Heart left ventricle (tissue), 16 donors: ENCODE data around the gene MRPS9. TPM values are rescaled to one million over a fixed set of nuclear protein-coding genes. Genes with fewer than 3 reads are reported as not detected.

Experiments
- ATAC-seq, 4 donors: fragments of 200-7000 bp; cut with Tn5 transposase; one replicate each; pipeline ENCODE4 v1.9.1; 2020 to 2022; ENCODE audit warnings: moderate library complexity in 4 of 4, mild to moderate bottlenecking in 3 of 4, moderate number of reproducible peaks in 1 of 4
- DNase-seq, 5 donors: peaks; one replicate each; pipeline ENCODE4 v3.0.0-alpha.2; 2020
- H3K27ac ChIP-seq, 12 donors: fragments of 200-600 bp; sonication (generic) in 4 of 12; one replicate each; pipeline versions ENCODE4 v1.5.0 to v1.8.0; 2016 to 2022; ENCODE audit warnings: mild to moderate bottlenecking in 2 of 12
- H3K27me3 ChIP-seq, 9 donors: fragments of 200-600 bp; sonication (generic) in 2 of 9; one replicate each; pipeline versions ENCODE4 v1.5.1 to v1.8.0; 2016 to 2022; ENCODE audit warnings: mild to moderate bottlenecking in 3 of 9
- H3K36me3 ChIP-seq, 9 donors: fragments of 200-600 bp; sonication (generic) in 2 of 9; one replicate each; pipeline versions ENCODE4 v1.5.0 to v1.8.0; 2018 to 2022; ENCODE audit warnings: mild to moderate bottlenecking in 2 of 9
- H3K4me1 ChIP-seq, 12 donors: fragments of 200-600 bp; sonication (generic) in 4 of 12; one replicate each; pipeline versions ENCODE4 v1.5.0 to v1.8.0; 2016 to 2022; ENCODE audit warnings: mild to moderate bottlenecking in 3 of 12
- H3K4me3 ChIP-seq, 12 donors: fragments of 200-600 bp; sonication (generic) in 4 of 12; one replicate each; pipeline versions ENCODE4 v1.5.0 to v1.8.0; 2017 to 2022; ENCODE audit warnings: mild to moderate bottlenecking in 9 of 12, moderate library complexity in 4 of 12
- H3K9me3 ChIP-seq, 12 donors: fragments of 200-600 bp; sonication (generic) in 4 of 12; one replicate each; pipeline versions ENCODE4 v1.5.0 to v1.8.0; 2016 to 2022; ENCODE audit warnings: mild to moderate bottlenecking in 1 of 12
- POLR2A ChIP-seq, 2 donors: fragments of 450-650 bp; IDR thresholded peaks; one replicate each; pipeline ENCODE4 v1.6.1; 2017; ENCODE audit warnings: antibody characterized with exemption in 2 of 2, mild to moderate bottlenecking in 2 of 2, moderate library complexity in 2 of 2
- WGBS, 4 donors: extraction: QIAGEN DNeasy Blood & Tissue Kit in 2 of 4; methylation state at CpG; one replicate each; pipeline versions ENCODE4 v1.1.5 to v1.1.7; 2013 to 2018; 5-methylcytosine and 5-hydroxymethylcytosine counted together
- intact Hi-C, 10 donors: fragments of 100-400 bp; cut with DNase I; formaldehyde crosslinking; loops; one replicate each; pipeline versions ENCODE4 v1.11.1 to v1.14.2; 2022
- polyA plus RNA-seq, 2 donors: library from polyadenylated mRNA; stranded (reverse); fragments of 200-250 nt; gene quantifications; one replicate each; pipeline ENCODE4 v1.2.3, GENCODE V29; 2013
- total RNA-seq, 9 donors: library from RNA; depleted of rRNA in 2 of 9; stranded (reverse); fragments of >200 nt in 2 of 9; fragmentation: NEBNext Ultra II Directional in 3 of 9; extraction: Animal tissue kit (Norgen Biotek cat#: 25700) in 3 of 9; gene quantifications; one replicate each; pipeline versions ENCODE4 v1.1.0 to v1.2.4, GENCODE V29; 2016 to 2023
- TF ChIP-seq, protein P1 (sequence below), 12 donors: fragments of 200-600 bp; sonication (generic) in 4 of 12; IDR thresholded peaks; one replicate each; pipeline versions ENCODE4 v1.5.0 to v1.8.0; 2018 to 2022; ENCODE audit warnings: antibody characterized with exemption in 12 of 12, mild to moderate bottlenecking in 5 of 12
- donor health status: ischemic (EF 13 %, LVEDD 7.1; RV severe dilation, severe dysfunction).
- donor health status: healthy with polysubstance abuse.
- donor health status: DM: no; HTN: yes; CAD: no.
- donor health status: DM: no; HTN: no; CAD: no.
- donor health status: ischemic (EF 25% LVEDD 6.9; RV normal size, moderate dysfunction).
- donor health status: ischemic (EF 25% LVEDD 5.7; RV mildly dilated, moderate dysfunction).
- donor health status: healthy.
- donor health status: DM: yes; HTN: yes; CAD: no.
- donor health status: ischemic (EF 35%, LVEDD 5.7; RV mildly dilated, moderate dysfunction).
- donor health status: nonischemic (EF 11% LVEDD 7.7; RV severe dilation, severe dysfunction).
- donor health status: DM: yes; HTN: yes; CAD: no.
- donor health status: PGD.
- donor health status: ischemic (EF 29% LVEDD 5.4; RV normal size, mild dysfunction).
- donor health status: nonischemic (EF 23%, LVEDD 6.1; RV moderate dilation, normal function).

Gene MRPS9
- total and polyA plus RNA-seq, 11 donors, result 37.6 to 92.8 (median 63.9) TPM

DNA sequence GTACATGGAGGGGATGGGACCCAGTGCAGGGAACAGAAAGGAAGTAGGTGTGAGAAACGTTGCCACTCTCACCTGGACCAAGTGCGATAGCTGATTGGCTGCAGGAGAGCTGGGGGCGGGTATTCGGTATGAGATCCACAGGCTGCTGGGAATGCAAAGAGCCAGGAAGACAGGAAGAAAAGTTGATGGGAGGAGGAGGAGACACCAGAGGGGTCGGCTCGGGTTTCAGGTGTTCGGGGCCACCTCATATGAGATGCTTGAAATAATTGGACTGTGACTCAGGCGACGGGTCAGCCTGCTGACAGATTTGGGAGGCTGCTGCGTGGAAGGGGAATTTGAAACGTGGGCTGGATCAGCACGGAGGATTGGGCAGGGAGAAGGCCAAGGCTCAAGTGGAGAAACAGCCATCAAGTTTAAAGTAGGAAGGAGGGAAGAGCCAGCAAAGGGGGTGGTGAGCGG is 65.1 kb downstream of the MRPS9 start:
- intact Hi-C loops, result no loop called here
- TF ChIP-seq, protein P1, sequence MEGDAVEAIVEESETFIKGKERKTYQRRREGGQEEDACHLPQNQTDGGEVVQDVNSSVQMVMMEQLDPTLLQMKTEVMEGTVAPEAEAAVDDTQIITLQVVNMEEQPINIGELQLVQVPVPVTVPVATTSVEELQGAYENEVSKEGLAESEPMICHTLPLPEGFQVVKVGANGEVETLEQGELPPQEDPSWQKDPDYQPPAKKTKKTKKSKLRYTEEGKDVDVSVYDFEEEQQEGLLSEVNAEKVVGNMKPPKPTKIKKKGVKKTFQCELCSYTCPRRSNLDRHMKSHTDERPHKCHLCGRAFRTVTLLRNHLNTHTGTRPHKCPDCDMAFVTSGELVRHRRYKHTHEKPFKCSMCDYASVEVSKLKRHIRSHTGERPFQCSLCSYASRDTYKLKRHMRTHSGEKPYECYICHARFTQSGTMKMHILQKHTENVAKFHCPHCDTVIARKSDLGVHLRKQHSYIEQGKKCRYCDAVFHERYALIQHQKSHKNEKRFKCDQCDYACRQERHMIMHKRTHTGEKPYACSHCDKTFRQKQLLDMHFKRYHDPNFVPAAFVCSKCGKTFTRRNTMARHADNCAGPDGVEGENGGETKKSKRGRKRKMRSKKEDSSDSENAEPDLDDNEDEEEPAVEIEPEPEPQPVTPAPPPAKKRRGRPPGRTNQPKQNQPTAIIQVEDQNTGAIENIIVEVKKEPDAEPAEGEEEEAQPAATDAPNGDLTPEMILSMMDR (IDR thresholded peaks at IDR 0.05), result no peak
- no peak for TF ChIP-seq POLR2A (IDR thresholded peaks at IDR 0.05)
- ATAC-seq, result peak in 2 of 4 donors; percentile 24 to 37
- H3K9me3 ChIP-seq, result no peaks in the 10 kb centered on the region
- no peaks in the 10 kb centered on the region for H3K4me1 ChIP-seq
- H3K36me3 ChIP-seq, result peaks cover 0 to 39% (median 31%) of the 10 kb centered on the region in 9 donors
- H3K4me3 ChIP-seq, result no peak overlapping the region
- WGBS, 4 donors, result 41 to 47% (median 46%) methylated on average over 13 of the region's 13 CpGs
- no peak overlapping the region for H3K27ac ChIP-seq
- DNase-seq, result no peak
- H3K27me3 ChIP-seq, result no peaks in the 10 kb centered on the region

DNA sequence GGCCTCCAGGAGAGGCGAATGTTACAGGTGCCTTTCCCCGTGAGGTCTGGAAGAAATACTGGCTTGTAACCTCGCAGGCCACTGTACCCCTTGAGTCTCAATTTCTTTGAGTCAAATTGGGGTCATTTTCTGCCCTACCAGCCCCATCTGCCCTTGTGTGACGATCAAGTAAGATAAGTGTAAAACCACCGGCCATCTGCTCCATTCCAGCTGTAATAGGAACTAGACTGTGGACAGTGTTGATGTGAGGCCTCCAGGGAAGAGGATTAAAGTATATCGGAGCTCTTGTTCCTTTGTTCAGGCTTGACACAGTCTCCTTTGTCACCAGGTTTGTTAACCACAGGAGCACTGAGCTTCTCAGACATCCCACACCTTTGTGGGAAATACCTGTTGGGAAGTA is 65.6 kb downstream of the MRPS9 start:
- intact Hi-C loops, result no loop called here
- ATAC-seq (no peak), DNase-seq (no peak)
- TF ChIP-seq POLR2A (IDR thresholded peaks at IDR 0.05), result no peak
- TF ChIP-seq, protein P1 (IDR thresholded peaks at IDR 0.05), result no peak
- H3K9me3 ChIP-seq, result no peaks in the 10 kb centered on the region
- no peaks in the 10 kb centered on the region for H3K27me3 ChIP-seq
- no peak overlapping the region for H3K4me3 ChIP-seq
- H3K27ac ChIP-seq, result no peak overlapping the region
- WGBS, 4 donors, result 77 to 89% (median 86%) methylated on average over 6 of the region's 6 CpGs
- no peaks in the 10 kb centered on the region for H3K4me1 ChIP-seq
- peaks cover 0 to 34% (median 26%) of the 10 kb centered on the region in 9 donors for H3K36me3 ChIP-seq

DNA sequence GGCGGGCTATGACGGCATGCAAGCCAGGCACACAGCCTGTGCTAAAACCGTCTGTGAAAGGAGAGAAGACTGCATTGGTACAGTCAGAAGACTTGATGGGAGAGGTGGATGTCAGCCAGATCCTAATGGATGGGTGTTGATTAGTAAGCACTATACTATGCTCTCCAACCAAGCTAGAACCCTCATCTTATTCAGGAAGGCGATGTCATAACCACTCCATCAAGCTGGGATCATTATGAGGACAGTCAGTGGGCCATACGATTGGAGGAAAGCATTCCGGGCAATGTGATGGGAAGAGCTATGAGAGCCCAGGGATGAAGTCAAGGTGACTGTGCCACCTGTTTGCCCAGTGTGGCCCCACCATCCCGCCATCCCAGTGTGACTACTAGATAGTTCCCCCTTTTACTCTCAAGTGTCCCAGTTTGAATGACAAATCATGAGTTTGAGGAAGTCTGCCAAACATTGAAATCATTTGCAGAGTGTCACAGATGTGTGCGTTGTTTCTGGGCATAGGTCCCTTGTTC is 66.4 kb downstream of the MRPS9 start:
- no peak overlapping the region for H3K27ac ChIP-seq
- H3K4me3 ChIP-seq, result no peak overlapping the region
- peaks cover 0 to 27% (median 18%) of the 10 kb centered on the region in 9 donors for H3K36me3 ChIP-seq
- intact Hi-C loops, result no loop called here
- H3K4me1 ChIP-seq, result no peaks in the 10 kb centered on the region
- no peaks in the 10 kb centered on the region for H3K27me3 ChIP-seq
- no peak for DNase-seq
- peak in 2 of 4 donors; percentile 27 to 30 for ATAC-seq
- WGBS, 4 donors, result 73 to 91% (median 87%) methylated on average over 8 of the region's 8 CpGs
- TF ChIP-seq, protein P1 (IDR thresholded peaks at IDR 0.05), result no peak
- H3K9me3 ChIP-seq, result no peaks in the 10 kb centered on the region

DNA sequence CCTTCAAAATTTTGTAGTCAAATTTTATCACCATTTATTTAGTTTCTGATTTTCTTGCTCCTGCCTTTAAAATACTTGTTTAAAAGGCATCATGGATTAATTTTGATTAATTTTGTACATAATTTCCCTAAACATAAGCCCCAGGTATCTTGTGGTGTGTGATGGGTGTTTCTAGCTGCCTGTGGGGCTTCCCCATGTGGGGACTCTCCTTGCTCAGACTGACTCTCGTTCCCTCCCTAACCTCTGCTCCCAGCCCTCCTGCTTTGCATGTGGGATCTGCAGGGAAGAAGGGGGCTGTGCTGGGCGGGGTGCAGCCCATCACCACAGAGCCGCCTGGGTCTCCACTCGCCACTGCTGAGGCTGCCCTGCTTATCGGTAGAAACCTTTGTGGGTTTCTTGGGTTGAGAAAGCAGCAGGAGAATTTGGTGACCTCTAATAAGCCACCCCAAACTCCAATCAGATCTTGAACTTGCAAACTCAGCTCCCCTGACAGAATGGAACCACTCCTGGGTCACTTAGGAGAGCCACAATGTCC is 72.5 kb downstream of the MRPS9 start:
- WGBS, 4 donors, result 81 to 88% (median 85%) methylated on average over 4 to 5 of the region's 5 CpGs

More for the DNA sequence above, 72.5 kb downstream of the MRPS9 start:
- no peak for DNase-seq
- peak in 1 of 4 donors; percentile 13 for ATAC-seq
- TF ChIP-seq POLR2A (IDR thresholded peaks at IDR 0.05), result no peak
- TF ChIP-seq, protein P1 (IDR thresholded peaks at IDR 0.05), result no peak
- H3K27ac ChIP-seq, result no peak overlapping the region
- no peaks in the 10 kb centered on the region for H3K4me1 ChIP-seq
- no peaks in the 10 kb centered on the region for H3K27me3 ChIP-seq
- intact Hi-C loops, result loop anchor here in 4 of 10 donors (10.0 kb wide), 3 partner anchors 184 to 434 kb away; no protein-coding TSS in a partner anchor
- H3K36me3 ChIP-seq, result no peaks in the 10 kb centered on the region
- no peaks in the 10 kb centered on the region for H3K9me3 ChIP-seq
- no peak overlapping the region for H3K4me3 ChIP-seq
